Right lobe of liver (tissue), 6 donors: ENCODE measurements around the gene TSNAX. TPM values are rescaled to one million over a fixed set of nuclear protein-coding genes. Genes with fewer than 3 reads are reported as not detected.

ENCODE experiments used
- ATAC-seq, 4 donors: fragments of 200-7000 bp; cut with Tn5 transposase; one replicate each; pipeline ENCODE4 v1.9.1; 2020; ENCODE audit warnings: mild to moderate bottlenecking in 4 of 4, moderate library complexity in 4 of 4
- DNase-seq, 3 donors: peaks; one replicate each; pipeline ENCODE4 v3.0.0-alpha.2; 2020
- H3K27ac ChIP-seq, 3 donors: fragments of 200-600 bp; one replicate each; pipeline ENCODE4 v1.8.0; 2022
- H3K27me3 ChIP-seq, 2 donors: fragments of 200-600 bp; one replicate each; pipeline ENCODE4 v1.8.0; 2022
- H3K36me3 ChIP-seq, 4 donors: fragments of 200-600 bp; sonication (generic) in 1 of 4; one replicate each; pipeline versions ENCODE4 v1.5.1 to v1.8.0; 2017 to 2022; ENCODE audit warnings: control low read depth in 1 of 4
- H3K4me1 ChIP-seq, 4 donors: fragments of 200-600 bp; sonication (generic) in 1 of 4; one replicate each; pipeline versions ENCODE4 v1.5.1 to v1.8.0; 2017 to 2022; ENCODE audit warnings: control low read depth in 1 of 4
- H3K4me3 ChIP-seq, 3 donors: fragments of 200-600 bp; one replicate each; pipeline ENCODE4 v1.8.0; 2022
- H3K9me3 ChIP-seq, 4 donors: fragments of 200-600 bp; sonication (generic) in 1 of 4; one replicate each; pipeline versions ENCODE4 v1.5.1 to v1.8.0; 2017 to 2022; ENCODE audit warnings: control low read depth in 1 of 4
- CTCF ChIP-seq, 4 donors: fragments of 200-600 bp in 3 of 4; fragments of 450-650 bp in 1 of 4; IDR thresholded peaks; one replicate each; pipeline versions ENCODE4 v1.5.1 to v1.8.0; 2016 to 2022; ENCODE audit warnings: antibody characterized with exemption in 4 of 4, mild to moderate bottlenecking in 2 of 4
- POLR2A ChIP-seq: fragments of 450-650 bp; IDR thresholded peaks from one replicate; pipeline ENCODE4 v1.6.1; 2017; ENCODE audit warnings: antibody characterized with exemption, mild to moderate bottlenecking
- WGBS: methylation state at CpG from one replicate; pipeline ENCODE4 v1.1.6; 2018; ENCODE audit warnings: low coverage, low lambda C conversion rate; ENCODE audit not compliant: insufficient coverage; ENCODE audit errors: missing lambda C conversion rate; 5-methylcytosine and 5-hydroxymethylcytosine counted together
- intact Hi-C, 2 donors: fragments of 100-400 bp; cut with DNase I; formaldehyde crosslinking; loops; one replicate each; pipeline versions ENCODE4 v1.11.2 to v1.14.1; 2022
- total RNA-seq, 6 experiments: library from RNA; depleted of rRNA in 2 of 6; stranded (reverse); fragments of >200 nt in 2 of 6; fragmentation: NEBNext Ultra II Directional in 3 of 6; extraction: Animal tissue kit (Norgen Biotek cat#: 25700) in 3 of 6; gene quantifications; one replicate each; pipeline versions ENCODE4 v1.1.0 to v1.2.4, GENCODE V29; 2016 to 2023
- donor health status: DM: no; HTN: yes; CAD: no.
- donor health status: DM: no; HTN: no; CAD: no.
- donor health status: DM: no; HTN: no; CAD: no.
- donor health status: DM: no; HTN: yes; CAD: no.
- donor health status: DM: no; HTN: yes; CAD: no.

TSNAX gene
- total RNA-seq, 6 experiments from 2014 or later, result 11.5 to 18.6 (median 13.6) TPM

GRCh38 chr1:231549733-231550447 is 21.4 kb downstream of the TSNAX start:
- Histone ChIP-seq H3K27ac (no peak overlapping the region), H3K4me3 (no peak overlapping the region), H3K36me3 (no peaks in the 10 kb centered on the region), H3K4me1 (no peaks in the 10 kb centered on the region), H3K27me3 (no peaks in the 10 kb centered on the region), H3K9me3 (no peaks in the 10 kb centered on the region)
- intact Hi-C loops, result no loop called here
- DNase-seq, result no peak
- 84% methylated on average over 3 of the region's 4 CpGs for WGBS
- no peak for TF ChIP-seq POLR2A
- TF ChIP-seq CTCF (IDR thresholded peaks at IDR 0.05), result no peak
- no peak for ATAC-seq

DNA sequence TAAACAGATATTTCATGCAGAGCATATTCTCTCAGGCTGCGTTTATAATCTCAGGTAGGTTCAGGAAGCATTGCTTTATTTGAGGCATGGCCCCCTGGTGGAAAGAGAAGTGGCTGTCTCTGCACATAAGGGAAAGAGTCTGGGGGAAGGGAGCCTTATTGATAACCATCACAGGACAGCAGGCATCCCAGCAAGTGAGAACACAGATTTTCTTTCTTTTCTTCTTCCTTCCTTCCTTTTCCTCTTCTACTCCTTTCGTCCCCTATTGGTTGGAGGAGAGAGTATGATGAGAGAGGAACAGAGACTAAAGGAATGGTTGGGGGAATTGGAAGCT is 21.9 kb downstream of the TSNAX start:
- intact Hi-C loops, result no loop called here
- no peak overlapping the region for H3K27ac ChIP-seq
- ATAC-seq (peak; percentile 45 to 79 (median 56)), DNase-seq (no peak)
- no peaks in the 10 kb centered on the region for H3K4me1 ChIP-seq
- H3K9me3 ChIP-seq, result no peaks in the 10 kb centered on the region
- no peaks in the 10 kb centered on the region for H3K36me3 ChIP-seq
- TF ChIP-seq POLR2A, result no peak
- peak; percentile 33 to 44 (median 37) for TF ChIP-seq CTCF (IDR thresholded peaks at IDR 0.05)
- no peaks in the 10 kb centered on the region for H3K27me3 ChIP-seq
- WGBS, result 40% methylated on average over 2 of the region's 2 CpGs
- no peak overlapping the region for H3K4me3 ChIP-seq

- Histone ChIP-seq H3K27me3 (no peaks in the 10 kb centered on the region), H3K4me3 (no peak overlapping the region), H3K36me3 (no peaks in the 10 kb centered on the region), H3K27ac (no peak overlapping the region), H3K9me3 (no peaks in the 10 kb centered on the region), H3K4me1 (no peaks in the 10 kb centered on the region)
- no peak for DNase-seq
- ATAC-seq, result no peak
- 59% methylated on average over 2 of the region's 2 CpGs for WGBS
- TF ChIP-seq POLR2A (no peak), CTCF (IDR thresholded peaks at IDR 0.05) (no peak)
- intact Hi-C loops, result no loop called here
These were observed 24.9 kb downstream of the TSNAX start for GRCh38 chr1:231553320-231553719.

GRCh38 chr1:231554969-231555368 is 26.5 kb downstream of the TSNAX start:
- no peaks in the 10 kb centered on the region for H3K36me3 ChIP-seq
- TF ChIP-seq POLR2A (no peak), CTCF (IDR thresholded peaks at IDR 0.05) (no peak)
- no peak for DNase-seq
- WGBS, result 69% methylated on average over 2 of the region's 2 CpGs
- H3K4me3 ChIP-seq, result no peak overlapping the region
- no peak overlapping the region for H3K27ac ChIP-seq
- H3K9me3 ChIP-seq, result no peaks in the 10 kb centered on the region
- no peaks in the 10 kb centered on the region for H3K27me3 ChIP-seq
- intact Hi-C loops, result no loop called here
- H3K4me1 ChIP-seq, result no peaks in the 10 kb centered on the region
- ATAC-seq, result no peak
